HL-60 (cell line): Measurements from ENCODE around the gene ELOA2.

Experiments used
- DNase-seq, 2 experiments: peaks; one replicate each; pipeline ENCODE4 v3.0.0-alpha.2; 2010 to 2020; ENCODE audit warnings: low read depth in 1 of 2, low spot score in 1 of 2
- H3K27ac ChIP-seq: fragments of 250-450 bp; sonication (Bioruptor Pico); replicated peaks from 2 replicates; pipeline ENCODE4 v1.5.1; 2020; ENCODE audit warnings: mild to moderate bottlenecking, moderate library complexity
- H3K27me3 ChIP-seq: fragments of 250-450 bp; sonication (Bioruptor Pico); 2 replicates; pipeline ENCODE4 v1.5.1; 2021; ENCODE audit warnings: mild to moderate bottlenecking, moderate library complexity; ENCODE audit not compliant: insufficient read depth, poor library complexity, severe bottlenecking
- H3K4me3 ChIP-seq: replicated peaks from 2 replicates; pipeline ENCODE4 v1.5.1; 2011; ENCODE audit warnings: mild to moderate bottlenecking, control low read depth, low read length; ENCODE audit not compliant: insufficient read depth
- CTCF ChIP-seq: IDR thresholded peaks from one replicate; pipeline ENCODE4 v1.5.1; 2011; ENCODE audit warnings: low read length, control low read depth, inconsistent platforms; ENCODE audit not compliant: insufficient read depth
- GABPA ChIP-seq: IDR thresholded peaks from 2 replicates; pipeline ENCODE4 v1.6.1; 2012; ENCODE audit warnings: low read depth
- POLR2AphosphoS5 ChIP-seq: IDR thresholded peaks from 2 replicates; pipeline ENCODE4 v1.6.1; 2012; ENCODE audit warnings: low read depth
- REST ChIP-seq: IDR thresholded peaks from 2 replicates; pipeline ENCODE4 v1.6.1; 2012; ENCODE audit warnings: low read depth; ENCODE audit not compliant: insufficient replicate concordance
- SPI1 ChIP-seq: IDR thresholded peaks from 2 replicates; pipeline ENCODE4 v1.6.1; 2012; ENCODE audit warnings: low read depth, mild to moderate bottlenecking, borderline replicate concordance
- long read RNA-seq: library from polyadenylated mRNA; unstranded; transcript quantifications from one replicate; pipeline ENCODE4 v2.0.0, GENCODE V29; 2020

Gene ELOA2
- long read RNA-seq: 0 reads

- Histone ChIP-seq H3K4me3 (no peak within 1 kb of the TSS), H3K27me3 (peaks cover 18% of the 10 kb centered on the region), H3K27ac (no peak within 1 kb of the TSS)
- DNase-seq: no peak
- TF ChIP-seq POLR2AphosphoS5: no peak
- no peak for TF ChIP-seq SPI1
- TF ChIP-seq GABPA: no peak
- TF ChIP-seq REST: no peak
- no peak for TF ChIP-seq CTCF
Measured at GRCh38 chr18:47035156-47035671, at the start of gene ELOA2. Gene ELOA2, minus strand, starts transcription at chr18:47035621. Its CDS starts 357 bp downstream, at chr18:47035264.

GRCh38 chr18:47081578-47081977 lies 46.2 kb upstream of the ELOA2 start:
- Histone ChIP-seq H3K27ac (no peak overlapping the region), H3K27me3 (peaks cover 2% of the 10 kb centered on the region), H3K4me3 (no peak overlapping the region)
- TF ChIP-seq POLR2AphosphoS5 (no peak), SPI1 (no peak), GABPA (no peak), REST (no peak), CTCF (no peak)
- DNase-seq: no peak

GRCh38 chr18:47080872-47081271 lies 45.5 kb upstream of the ELOA2 start:
- no peak for DNase-seq
- no peak overlapping the region for H3K27ac ChIP-seq
- TF ChIP-seq GABPA: no peak
- TF ChIP-seq POLR2AphosphoS5: no peak
- no peak for TF ChIP-seq CTCF
- TF ChIP-seq SPI1: no peak
- no peak for TF ChIP-seq REST
- H3K4me3 ChIP-seq: no peak overlapping the region
- peaks cover 2% of the 10 kb centered on the region for H3K27me3 ChIP-seq
